HL-60 (cell line): ENCODE data around the gene ICOS.
A peak's percentile ranks its signal among the peaks of the same experiment; 100 is the strongest.

Experiments used
- DNase-seq, 2 experiments: peaks; one replicate each; pipeline ENCODE4 v3.0.0-alpha.2; 2010 to 2020; ENCODE audit warnings: low read depth in 1 of 2, low spot score in 1 of 2
- H3K27ac ChIP-seq: fragments of 250-450 bp; sonication (Bioruptor Pico); replicated peaks from 2 replicates; pipeline ENCODE4 v1.5.1; 2020; ENCODE audit warnings: mild to moderate bottlenecking, moderate library complexity
- H3K27me3 ChIP-seq: fragments of 250-450 bp; sonication (Bioruptor Pico); 2 replicates; pipeline ENCODE4 v1.5.1; 2021; ENCODE audit warnings: mild to moderate bottlenecking, moderate library complexity; ENCODE audit not compliant: insufficient read depth, poor library complexity, severe bottlenecking
- H3K4me3 ChIP-seq: replicated peaks from 2 replicates; pipeline ENCODE4 v1.5.1; 2011; ENCODE audit warnings: mild to moderate bottlenecking, control low read depth, low read length; ENCODE audit not compliant: insufficient read depth
- CTCF ChIP-seq: IDR thresholded peaks from one replicate; pipeline ENCODE4 v1.5.1; 2011; ENCODE audit warnings: low read length, control low read depth, inconsistent platforms; ENCODE audit not compliant: insufficient read depth
- GABPA ChIP-seq: IDR thresholded peaks from 2 replicates; pipeline ENCODE4 v1.6.1; 2012; ENCODE audit warnings: low read depth
- POLR2AphosphoS5 ChIP-seq: IDR thresholded peaks from 2 replicates; pipeline ENCODE4 v1.6.1; 2012; ENCODE audit warnings: low read depth
- SPI1 ChIP-seq: IDR thresholded peaks from 2 replicates; pipeline ENCODE4 v1.6.1; 2012; ENCODE audit warnings: low read depth, mild to moderate bottlenecking, borderline replicate concordance
- TF ChIP-seq, protein P1 (sequence below): IDR thresholded peaks from 2 replicates; pipeline ENCODE4 v1.6.1; 2012; ENCODE audit warnings: low read depth; ENCODE audit not compliant: insufficient replicate concordance

The ICOS gene

DNA sequence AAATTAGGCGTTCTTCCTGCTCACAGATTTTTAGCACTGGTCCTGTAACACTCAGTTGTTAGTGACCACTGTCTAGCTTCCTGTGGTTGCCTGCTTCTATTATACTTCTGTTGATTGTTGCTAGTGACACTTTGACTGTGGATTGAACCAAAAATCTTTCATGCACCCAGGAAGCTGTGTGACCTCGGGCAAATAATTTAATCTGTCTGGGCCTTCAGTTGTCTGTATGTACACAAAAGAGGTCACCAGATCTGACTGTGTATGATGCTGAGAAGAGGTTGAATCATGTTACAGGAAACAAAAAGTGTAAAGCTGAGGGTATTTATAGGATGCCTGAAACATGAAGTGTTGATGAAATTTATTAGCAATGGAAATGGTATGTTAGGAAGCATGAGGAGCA, 12.7 kb downstream of the ICOS start:
- Histone ChIP-seq H3K27ac (no peak overlapping the region), H3K4me3 (no peak overlapping the region), H3K27me3 (peaks cover 5% of the 10 kb centered on the region)
- DNase-seq = no peak
- TF ChIP-seq POLR2AphosphoS5 (no peak), GABPA (no peak), CTCF (no peak)
- TF ChIP-seq, protein P1, sequence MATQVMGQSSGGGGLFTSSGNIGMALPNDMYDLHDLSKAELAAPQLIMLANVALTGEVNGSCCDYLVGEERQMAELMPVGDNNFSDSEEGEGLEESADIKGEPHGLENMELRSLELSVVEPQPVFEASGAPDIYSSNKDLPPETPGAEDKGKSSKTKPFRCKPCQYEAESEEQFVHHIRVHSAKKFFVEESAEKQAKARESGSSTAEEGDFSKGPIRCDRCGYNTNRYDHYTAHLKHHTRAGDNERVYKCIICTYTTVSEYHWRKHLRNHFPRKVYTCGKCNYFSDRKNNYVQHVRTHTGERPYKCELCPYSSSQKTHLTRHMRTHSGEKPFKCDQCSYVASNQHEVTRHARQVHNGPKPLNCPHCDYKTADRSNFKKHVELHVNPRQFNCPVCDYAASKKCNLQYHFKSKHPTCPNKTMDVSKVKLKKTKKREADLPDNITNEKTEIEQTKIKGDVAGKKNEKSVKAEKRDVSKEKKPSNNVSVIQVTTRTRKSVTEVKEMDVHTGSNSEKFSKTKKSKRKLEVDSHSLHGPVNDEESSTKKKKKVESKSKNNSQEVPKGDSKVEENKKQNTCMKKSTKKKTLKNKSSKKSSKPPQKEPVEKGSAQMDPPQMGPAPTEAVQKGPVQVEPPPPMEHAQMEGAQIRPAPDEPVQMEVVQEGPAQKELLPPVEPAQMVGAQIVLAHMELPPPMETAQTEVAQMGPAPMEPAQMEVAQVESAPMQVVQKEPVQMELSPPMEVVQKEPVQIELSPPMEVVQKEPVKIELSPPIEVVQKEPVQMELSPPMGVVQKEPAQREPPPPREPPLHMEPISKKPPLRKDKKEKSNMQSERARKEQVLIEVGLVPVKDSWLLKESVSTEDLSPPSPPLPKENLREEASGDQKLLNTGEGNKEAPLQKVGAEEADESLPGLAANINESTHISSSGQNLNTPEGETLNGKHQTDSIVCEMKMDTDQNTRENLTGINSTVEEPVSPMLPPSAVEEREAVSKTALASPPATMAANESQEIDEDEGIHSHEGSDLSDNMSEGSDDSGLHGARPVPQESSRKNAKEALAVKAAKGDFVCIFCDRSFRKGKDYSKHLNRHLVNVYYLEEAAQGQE = no peak

- no peak for TF ChIP-seq POLR2AphosphoS5
- TF ChIP-seq, protein P1 = no peak
- no peak for TF ChIP-seq SPI1
- TF ChIP-seq CTCF = no peak
- TF ChIP-seq GABPA = no peak
- no peak for DNase-seq
- Histone ChIP-seq H3K27me3 (peaks cover 5% of the 10 kb centered on the region), H3K27ac (no peak overlapping the region), H3K4me3 (no peak overlapping the region)
These were observed 14.9 kb downstream of the ICOS start for GRCh38 chr2:203951366-203951902.

DNA sequence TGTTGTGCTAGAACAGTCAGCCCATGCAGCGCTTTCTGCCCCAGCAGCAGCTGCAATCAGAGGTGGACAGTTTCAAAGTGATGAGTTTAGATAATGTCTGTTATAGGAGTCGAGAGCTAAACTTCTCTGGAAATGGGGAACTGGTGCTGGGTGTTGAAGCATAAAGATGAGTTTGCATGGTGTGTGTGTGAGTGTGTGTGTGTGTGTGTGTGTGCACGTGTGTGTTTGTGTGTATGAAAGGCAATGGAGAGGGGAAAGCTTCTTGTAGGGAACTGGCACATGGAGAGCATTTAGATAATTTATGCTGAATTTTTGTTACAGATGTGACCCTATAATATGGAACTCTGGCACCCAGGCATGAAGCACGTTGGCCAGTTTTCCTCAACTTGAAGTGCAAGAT, 22.7 kb downstream of the ICOS start:
- no peak overlapping the region for H3K4me3 ChIP-seq
- peaks cover 3% of the 10 kb centered on the region for H3K27me3 ChIP-seq
- 0 out of 2 replicates have a peak, but pooled peaks have one; percentile 4 for TF ChIP-seq SPI1
- TF ChIP-seq, protein P1 = no peak
- DNase-seq = no peak
- H3K27ac ChIP-seq = no peak overlapping the region

GRCh38 chr2:203959672-203960071, 23.1 kb downstream of the ICOS start:
- DNase-seq = no peak
- TF ChIP-seq, protein P1 = no peak
- TF ChIP-seq CTCF = no peak
- TF ChIP-seq SPI1 = no peak
- no peak for TF ChIP-seq POLR2AphosphoS5
- TF ChIP-seq GABPA = no peak
- Histone ChIP-seq H3K4me3 (no peak overlapping the region), H3K27ac (no peak overlapping the region), H3K27me3 (peaks cover 3% of the 10 kb centered on the region)
